Measurements from ENCODE around the gene UBE2E2.

GRCh38 chr3:23275814-23276213 is 72.7 kb downstream of the UBE2E2 start:
- TF ChIP-seq FOXM1 (IDR thresholded peaks at IDR 0.05; ENCODE audit: borderline replicate concordance, low read depth) (no peak), MAX (IDR thresholded peaks at IDR 0.05) (no peak)

Data from Ishikawa (cell line).